ENCODE data around the gene AKAP12. TPM values are rescaled to one million over a fixed set of nuclear protein-coding genes. Genes with fewer than 3 reads are reported as not detected.

AKAP12 gene
- total and polyA plus RNA-seq, 12 donors: 5.7 to 43.3 (median 12.2) TPM

DNA sequence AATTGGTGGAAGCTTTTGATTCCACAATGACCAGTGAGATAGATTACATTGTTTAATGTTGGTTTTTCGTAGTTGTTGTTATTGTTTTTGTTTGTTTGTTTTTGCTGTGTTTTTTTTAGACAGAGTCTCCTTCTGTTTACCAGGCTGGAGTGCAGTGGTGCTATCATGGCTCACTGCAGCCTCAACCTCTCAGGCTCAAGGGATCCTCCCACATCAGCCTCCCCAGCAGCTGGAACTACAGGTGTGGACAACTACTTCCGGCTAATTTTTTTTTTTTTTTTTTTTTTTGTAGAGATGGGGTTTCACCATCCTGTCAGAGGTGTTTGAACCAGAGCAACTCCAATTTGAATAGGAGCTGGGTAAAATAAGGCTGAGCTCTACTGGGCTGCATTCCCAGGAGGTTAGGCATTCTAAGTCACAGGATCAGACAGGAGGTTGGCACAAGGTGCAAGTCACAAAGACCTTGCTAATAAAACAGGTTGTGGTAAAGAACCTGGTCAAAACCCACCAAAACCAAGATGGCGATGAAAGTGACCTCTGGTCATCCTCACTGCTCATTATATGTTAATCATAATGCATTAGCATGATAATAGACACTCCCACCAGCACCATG lies 10.9 kb upstream of the AKAP12 start:
- Histone ChIP-seq H3K27ac (no peak overlapping the region), H3K36me3 (no peaks in the 10 kb centered on the region), H3K4me3 (no peak overlapping the region), H3K9me3 (no peaks in the 10 kb centered on the region), H3K27me3 (no peaks in the 10 kb centered on the region), H3K4me1 (no peaks in the 10 kb centered on the region)
- DNase-seq: no peak
- WGBS, 2 donors: 92 to 94% methylated on average over 3 of the region's 3 CpGs
- TF ChIP-seq, protein P1, sequence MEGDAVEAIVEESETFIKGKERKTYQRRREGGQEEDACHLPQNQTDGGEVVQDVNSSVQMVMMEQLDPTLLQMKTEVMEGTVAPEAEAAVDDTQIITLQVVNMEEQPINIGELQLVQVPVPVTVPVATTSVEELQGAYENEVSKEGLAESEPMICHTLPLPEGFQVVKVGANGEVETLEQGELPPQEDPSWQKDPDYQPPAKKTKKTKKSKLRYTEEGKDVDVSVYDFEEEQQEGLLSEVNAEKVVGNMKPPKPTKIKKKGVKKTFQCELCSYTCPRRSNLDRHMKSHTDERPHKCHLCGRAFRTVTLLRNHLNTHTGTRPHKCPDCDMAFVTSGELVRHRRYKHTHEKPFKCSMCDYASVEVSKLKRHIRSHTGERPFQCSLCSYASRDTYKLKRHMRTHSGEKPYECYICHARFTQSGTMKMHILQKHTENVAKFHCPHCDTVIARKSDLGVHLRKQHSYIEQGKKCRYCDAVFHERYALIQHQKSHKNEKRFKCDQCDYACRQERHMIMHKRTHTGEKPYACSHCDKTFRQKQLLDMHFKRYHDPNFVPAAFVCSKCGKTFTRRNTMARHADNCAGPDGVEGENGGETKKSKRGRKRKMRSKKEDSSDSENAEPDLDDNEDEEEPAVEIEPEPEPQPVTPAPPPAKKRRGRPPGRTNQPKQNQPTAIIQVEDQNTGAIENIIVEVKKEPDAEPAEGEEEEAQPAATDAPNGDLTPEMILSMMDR (IDR thresholded peaks at IDR 0.05): no peak
- intact Hi-C loops (cut with DNase I): no loop called here
- no peak for ATAC-seq

- DNase-seq (no peak), ATAC-seq (no peak)
- H3K27me3 ChIP-seq: no peaks in the 10 kb centered on the region
- TF ChIP-seq, protein P1 (IDR thresholded peaks at IDR 0.05): no peak
- H3K4me3 ChIP-seq: no peak overlapping the region
- no peak overlapping the region for H3K27ac ChIP-seq
- H3K4me1 ChIP-seq: no peaks in the 10 kb centered on the region
- 86 to 91% methylated on average over 11 of the region's 11 CpGs for WGBS, 2 donors
- no peaks in the 10 kb centered on the region for H3K36me3 ChIP-seq
- H3K9me3 ChIP-seq: no peaks in the 10 kb centered on the region
- intact Hi-C loops (cut with DNase I): no loop called here
Measured at GRCh38 chr6:151229401-151230276, 10.1 kb upstream of the AKAP12 start.

GRCh38 chr6:151230277-151230577 lies 9.5 kb upstream of the AKAP12 start:
- H3K4me3 ChIP-seq: no peak overlapping the region
- TF ChIP-seq, protein P1 (IDR thresholded peaks at IDR 0.05): no peak
- no peaks in the 10 kb centered on the region for H3K4me1 ChIP-seq
- no peak overlapping the region for H3K27ac ChIP-seq
- intact Hi-C loops (cut with DNase I): no loop called here
- no peaks in the 10 kb centered on the region for H3K36me3 ChIP-seq
- H3K27me3 ChIP-seq: no peaks in the 10 kb centered on the region
- DNase-seq (no peak), ATAC-seq (no peak)
- 97% methylated on average over 4 of the region's 4 CpGs for WGBS, 2 donors
- no peaks in the 10 kb centered on the region for H3K9me3 ChIP-seq

GRCh38 chr6:151232899-151233298 lies 6.9 kb upstream of the AKAP12 start:
- WGBS, 2 donors: 81 to 86% methylated on average over 1 of the region's 1 CpG
- no peak for ATAC-seq
- H3K4me3 ChIP-seq: no peak overlapping the region
- no peaks in the 10 kb centered on the region for H3K4me1 ChIP-seq
- no peak for DNase-seq
- TF ChIP-seq, protein P1 (IDR thresholded peaks at IDR 0.05): no peak
- no peaks in the 10 kb centered on the region for H3K9me3 ChIP-seq
- no peak overlapping the region for H3K27ac ChIP-seq
- H3K27me3 ChIP-seq: no peaks in the 10 kb centered on the region
- H3K36me3 ChIP-seq: no peaks in the 10 kb centered on the region
- intact Hi-C loops (cut with DNase I): no loop called here

Measured in heart right ventricle (tissue), 16 donors.